Omental fat pad (tissue), 4 donors: ENCODE results near the gene EPYC. TPM values are rescaled to one million over a fixed set of nuclear protein-coding genes. Genes with fewer than 3 reads are reported as not detected.

ENCODE experiments used
- ATAC-seq: fragments of 150-250 bp; one replicate; pipeline ENCODE4 v1.9.1; 2016; ENCODE audit warnings: mild to moderate bottlenecking, moderate library complexity; ENCODE audit not compliant: low FRiP score
- DNase-seq: peaks from one replicate; pipeline ENCODE4 v3.0.0-alpha.2; 2019; ENCODE audit warnings: low spot score
- CTCF ChIP-seq, 3 donors: fragments of 450-650 bp; IDR thresholded peaks; one replicate each; pipeline ENCODE4 v1.5.1; 2016 to 2017; ENCODE audit warnings: antibody characterized with exemption in 3 of 3, mild to moderate bottlenecking in 3 of 3, moderate library complexity in 2 of 3
- total RNA-seq, 4 donors: library from RNA; depleted of rRNA; stranded (reverse); fragments of >200 nt; gene quantifications; one replicate each; pipeline ENCODE4 v1.1.0, GENCODE V29; 2016

EPYC gene
- total RNA-seq, 4 donors from 2014 or later = not detected

- DNase-seq = no peak
- ATAC-seq = no peak
- TF ChIP-seq CTCF (IDR thresholded peaks at IDR 0.05) = no peak
These were observed 53.2 kb downstream of the EPYC start for GRCh38 chr12:90951432-90952105.

GRCh38 chr12:90947869-90948268, 56.9 kb downstream of the EPYC start:
- DNase-seq (no peak), ATAC-seq (no peak)
- no peak for TF ChIP-seq CTCF (IDR thresholded peaks at IDR 0.05)

- ATAC-seq (no peak), DNase-seq (no peak)
- TF ChIP-seq CTCF (IDR thresholded peaks at IDR 0.05) = no peak
These were observed 59.6 kb downstream of the EPYC start for GRCh38 chr12:90945070-90945649.

GRCh38 chr12:90943255-90943654, 61.5 kb downstream of the EPYC start:
- no peak for TF ChIP-seq CTCF (IDR thresholded peaks at IDR 0.05)
- no peak for ATAC-seq

GRCh38 chr12:90940872-90941499, 63.8 kb downstream of the EPYC start:
- no peak for DNase-seq
- no peak for ATAC-seq
- no peak for TF ChIP-seq CTCF (IDR thresholded peaks at IDR 0.05)

More at GRCh38 chr12:90943255-90943654, 61.5 kb downstream of the EPYC start:
- no peak for DNase-seq

- no peak for TF ChIP-seq CTCF (IDR thresholded peaks at IDR 0.05)
- DNase-seq (no peak), ATAC-seq (no peak)
These were observed 65.4 kb downstream of the EPYC start for GRCh38 chr12:90939382-90939781.
